OCI-LY7 (cell line): Measurements from ENCODE around the gene FZD7. TPM values are rescaled to one million over a fixed set of nuclear protein-coding genes. Genes with fewer than 3 reads are reported as not detected.

ENCODE experiments used
- BruUV-seq: library from RNA; stranded (reverse); fragments of 400-500 nt; replicated peaks from 2 replicates; lab custom pipeline; 2021; lab: Mats Ljungman, UMichigan
- CTCF ChIA-PET: fragments of 300-600 bp; sonication (Branson Sonifier 250); formaldehyde crosslinking; loops from one replicate; lab custom pipeline; 2022; ENCODE audit warnings: antibody characterized with exemption; ENCODE audit not compliant: unreplicated experiment; lab: Charles Lee
- POLR2A ChIA-PET: fragments of 300-600 bp; sonication (Branson Sonifier 250); formaldehyde crosslinking; loops from one replicate; lab custom pipeline; 2022; ENCODE audit warnings: antibody characterized with exemption; lab: Charles Lee
- DNase-seq: peaks from one replicate; pipeline ENCODE4 v3.0.0-alpha.2; 2015; ENCODE audit warnings: low spot score
- H2AFZ ChIP-seq: fragments of 200-600 bp; sonication (generic), shearing (Covaris generic); 2 replicates; pipeline ENCODE4 v1.6.1; 2014; ENCODE audit warnings: mild to moderate bottlenecking, antibody characterized with exemption, low read length, moderate library complexity
- H3K27ac ChIP-seq: fragments of 200-600 bp; sonication (generic); 2 replicates; pipeline ENCODE4 v1.5.1; 2014; ENCODE audit warnings: mixed run types, low read depth, mild to moderate bottlenecking, moderate library complexity, low read length, inconsistent platforms; ENCODE audit not compliant: poor library complexity, severe bottlenecking
- H3K36me3 ChIP-seq: fragments of 200-600 bp; sonication (generic); 2 replicates; pipeline ENCODE4 v1.6.1; 2014; ENCODE audit warnings: mild to moderate bottlenecking, antibody characterized with exemption, low read length, moderate library complexity, mixed read lengths; ENCODE audit not compliant: insufficient read depth
- H3K4me1 ChIP-seq: fragments of 200-600 bp; sonication (generic); 2 replicates; pipeline ENCODE4 v1.5.1; 2014; ENCODE audit warnings: mild to moderate bottlenecking, low read length; ENCODE audit not compliant: insufficient read depth, poor library complexity, severe bottlenecking
- H3K4me2 ChIP-seq: fragments of 200-600 bp; sonication (generic); 2 replicates; pipeline ENCODE4 v1.6.1; 2014; ENCODE audit warnings: mild to moderate bottlenecking, low read length
- H3K4me3 ChIP-seq: fragments of 200-600 bp; sonication (generic); 2 replicates; pipeline ENCODE4 v1.5.1; 2014; ENCODE audit warnings: mild to moderate bottlenecking, low read depth, low read length; ENCODE audit not compliant: poor library complexity, severe bottlenecking
- H3K79me2 ChIP-seq: fragments of 200-600 bp; sonication (generic); 2 replicates; pipeline ENCODE4 v1.6.1; 2016; ENCODE audit warnings: low read depth, mild to moderate bottlenecking, low read length, moderate library complexity, mixed read lengths; ENCODE audit not compliant: insufficient read depth
- H3K9me2 ChIP-seq: fragments of 200-600 bp; sonication (generic); 2 replicates; pipeline ENCODE4 v1.6.1; 2016; ENCODE audit warnings: mild to moderate bottlenecking, low read length, mixed read lengths; ENCODE audit not compliant: insufficient read depth
- H3K9me3 ChIP-seq: fragments of 200-600 bp; sonication (generic); 2 replicates; pipeline ENCODE4 v1.6.1; 2014; ENCODE audit warnings: mild to moderate bottlenecking, mixed run types, low read length, mixed read lengths
- H4K20me1 ChIP-seq: fragments of 200-600 bp; sonication (generic); 2 replicates; pipeline ENCODE4 v1.6.1; 2014; ENCODE audit warnings: mild to moderate bottlenecking, antibody characterized with exemption, low read length, moderate library complexity, mixed read lengths; ENCODE audit not compliant: insufficient read depth
- CTCF ChIP-seq: fragments of 200-600 bp; sonication (generic); conservative IDR thresholded peaks from 2 replicates; pipeline ENCODE4 v1.5.1; 2014; ENCODE audit warnings: mild to moderate bottlenecking, antibody characterized with exemption, low read length, moderate library complexity, mixed read lengths
- EZH2phosphoT487 ChIP-seq: fragments of 200-600 bp; sonication (generic); IDR thresholded peaks from 2 replicates; pipeline ENCODE4 v1.6.1; 2018; ENCODE audit warnings: low read depth, borderline replicate concordance, mild to moderate bottlenecking, mixed run types, antibody characterized with exemption, low read length, moderate library complexity, mixed read lengths
- intact Hi-C: fragments of 100-400 bp; cut with micrococcal nuclease; formaldehyde crosslinking; loops from one replicate; pipeline ENCODE4 v1.10.0; 2022; ENCODE audit not compliant: unreplicated experiment
- total RNA-seq, 2 experiments: library from RNA; depleted of rRNA in 1 of 2; stranded (reverse); fragments of >200 nt in 1 of 2; shearing (Covaris generic) in 1 of 2; gene quantifications; 2 replicates each; pipeline ENCODE4 v1.2.3, GENCODE V29; 2014 to 2022

Gene FZD7
- total RNA-seq, 2 experiments from 2014 or later = 1.2 to 1.7 TPM

GRCh38 chr2:202066875-202067274 is 33.2 kb downstream of the FZD7 start:
- Histone ChIP-seq H3K4me2 (no peak overlapping the region), H3K79me2 (no peaks in the 10 kb centered on the region), H3K9me2 (no peaks in the 10 kb centered on the region), H3K9me3 (no peaks in the 10 kb centered on the region), H3K36me3 (no peaks in the 10 kb centered on the region), H3K4me3 (no peak overlapping the region), H3K4me1 (no peaks in the 10 kb centered on the region), H3K27ac (no peak overlapping the region), H2AFZ (no peak overlapping the region), H4K20me1 (no peaks in the 10 kb centered on the region)
- ChIA-PET POLR2A (no interaction called here), CTCF (no interaction called here)
- no peak for DNase-seq
- intact Hi-C loops = no loop called here
- no TSS peak for BruUV-seq
- TF ChIP-seq CTCF (no peak), EZH2phosphoT487 (no peak)

- no peak overlapping the region for H3K27ac ChIP-seq
- BruUV-seq = no TSS peak
- no peak overlapping the region for H3K4me3 ChIP-seq
- H4K20me1 ChIP-seq = no peaks in the 10 kb centered on the region
- H3K9me3 ChIP-seq = no peaks in the 10 kb centered on the region
- no peak for TF ChIP-seq CTCF
- no peak for TF ChIP-seq EZH2phosphoT487
- no peak overlapping the region for H3K4me2 ChIP-seq
- H3K36me3 ChIP-seq = no peaks in the 10 kb centered on the region
- ChIA-PET POLR2A (no interaction called here), CTCF (no interaction called here)
- H3K79me2 ChIP-seq = no peaks in the 10 kb centered on the region
- H3K4me1 ChIP-seq = no peaks in the 10 kb centered on the region
- intact Hi-C loops = no loop called here
- DNase-seq = no peak
- H2AFZ ChIP-seq = no peak overlapping the region
- no peaks in the 10 kb centered on the region for H3K9me2 ChIP-seq
Observed at GRCh38 chr2:202067589-202067988, 33.9 kb downstream of the FZD7 start.

GRCh38 chr2:202069170-202070067 is 35.8 kb downstream of the FZD7 start:
- no TSS peak for BruUV-seq
- no peaks in the 10 kb centered on the region for H3K79me2 ChIP-seq
- H3K9me3 ChIP-seq = no peaks in the 10 kb centered on the region
- ChIA-PET POLR2A (interaction anchor here (0.9 kb wide), 1 partner anchor 51 kb away, joined by 3 read pairs; no protein-coding TSS in a partner anchor), CTCF (no interaction called here)
- DNase-seq = no peak
- no peaks in the 10 kb centered on the region for H3K9me2 ChIP-seq
- H3K36me3 ChIP-seq = no peaks in the 10 kb centered on the region
- H3K27ac ChIP-seq = no peak overlapping the region
- H2AFZ ChIP-seq = no peak overlapping the region
- no peaks in the 10 kb centered on the region for H3K4me1 ChIP-seq
- H4K20me1 ChIP-seq = no peaks in the 10 kb centered on the region
- intact Hi-C loops = no loop called here
- TF ChIP-seq CTCF (no peak), EZH2phosphoT487 (no peak)
- H3K4me3 ChIP-seq = no peak overlapping the region
- H3K4me2 ChIP-seq = no peak overlapping the region
